ENCODE data around the gene CEP63.
A peak's percentile ranks its signal among the peaks of the same experiment; 100 is the strongest.
"Not testable (repeated sequence)": the region's sequence is repeated elsewhere in the genome, so short reads cannot be mapped to it uniquely, and the experiment has no call there.

Gene CEP63

DNA sequence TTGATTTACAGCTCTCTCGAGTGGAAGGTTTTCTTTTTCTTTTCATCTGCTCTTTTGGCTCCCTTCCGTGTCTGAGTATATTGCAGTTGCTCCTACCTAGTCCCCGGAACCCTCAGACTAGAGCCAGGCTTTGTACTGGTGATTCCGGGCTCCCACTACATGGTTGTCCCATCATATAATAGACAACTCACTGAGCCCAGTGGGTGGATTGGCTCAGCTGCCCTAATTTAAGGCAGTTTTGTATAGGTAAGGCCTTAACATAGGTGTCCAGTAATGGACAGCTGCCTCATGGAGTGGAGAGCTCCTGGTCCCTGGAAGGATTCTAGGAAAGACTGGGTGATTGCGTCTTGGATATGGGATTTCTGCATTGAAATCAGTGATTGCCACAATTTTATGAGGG lies 106.9 kb downstream of the CEP63 start:
- no peak for DNase-seq

DNA sequence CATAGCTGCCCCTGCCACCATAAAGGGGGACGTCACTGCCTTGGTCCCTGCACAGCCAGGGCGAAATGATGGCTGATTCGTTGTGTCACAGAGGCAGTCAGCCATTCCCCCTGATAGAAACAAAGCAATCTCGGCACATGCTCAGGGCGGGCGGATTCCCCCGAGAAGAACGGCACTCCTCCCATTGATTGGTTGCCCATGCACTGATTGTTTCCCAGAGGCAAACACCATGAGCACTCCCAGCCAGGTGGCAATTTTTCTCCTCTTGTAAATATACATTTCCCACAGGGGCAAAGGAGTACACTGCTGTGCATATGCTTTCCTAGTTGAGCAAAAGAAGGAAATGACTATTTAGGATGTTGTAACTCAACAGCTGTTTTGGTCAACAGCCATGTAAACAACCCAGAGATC lies 108.5 kb downstream of the CEP63 start:
- no peak for DNase-seq

DNA sequence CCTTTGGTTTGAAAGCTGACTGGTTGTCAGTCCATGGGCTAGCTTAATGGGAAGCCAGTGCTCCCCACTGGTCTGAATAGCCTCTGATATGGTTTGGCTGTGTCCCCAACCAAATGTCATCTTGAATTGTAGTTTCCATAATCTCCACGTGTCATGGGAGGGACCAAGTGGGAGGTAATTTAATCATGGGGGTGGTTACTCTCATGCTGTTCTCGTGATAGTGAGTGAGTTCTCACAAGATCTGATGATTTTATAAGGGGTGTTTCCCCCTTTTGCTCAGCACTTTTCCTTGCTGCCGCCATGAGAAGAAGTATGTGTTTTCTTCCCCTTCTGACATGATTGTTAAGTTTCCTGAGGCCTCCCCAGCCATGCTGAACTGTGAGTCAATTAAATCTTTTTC lies 109.1 kb downstream of the CEP63 start:
- not testable (repeated sequence) for DNase-seq

DNA sequence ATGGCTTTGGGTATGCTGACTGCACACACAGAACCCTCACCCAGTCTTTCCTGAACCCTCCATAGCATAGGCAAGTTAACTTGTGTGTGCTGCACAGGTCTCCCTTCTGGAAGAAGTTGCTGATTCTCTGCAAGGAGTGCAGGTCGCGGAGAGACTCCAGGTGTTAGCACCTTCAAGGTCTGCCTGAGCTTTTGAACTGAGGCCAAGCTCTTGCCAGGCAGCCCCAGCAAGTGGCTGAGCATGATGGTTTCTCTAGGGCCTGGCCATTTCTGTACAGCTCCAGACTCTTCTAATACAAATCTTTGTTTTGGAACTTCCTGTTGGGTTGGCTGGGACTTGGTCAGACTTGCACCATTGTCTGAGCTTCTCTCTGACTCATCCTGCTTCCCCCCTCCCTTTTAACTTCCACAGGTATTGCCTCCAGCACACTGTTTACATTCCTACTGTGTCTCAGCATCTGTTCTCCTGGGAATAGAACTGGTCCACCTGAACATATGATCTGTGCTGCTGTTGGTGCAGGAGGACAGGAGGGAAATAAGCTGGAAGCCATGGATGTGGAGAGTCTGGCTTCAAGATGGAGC lies 111.6 kb downstream of the CEP63 start:
- no peak for DNase-seq

DNA sequence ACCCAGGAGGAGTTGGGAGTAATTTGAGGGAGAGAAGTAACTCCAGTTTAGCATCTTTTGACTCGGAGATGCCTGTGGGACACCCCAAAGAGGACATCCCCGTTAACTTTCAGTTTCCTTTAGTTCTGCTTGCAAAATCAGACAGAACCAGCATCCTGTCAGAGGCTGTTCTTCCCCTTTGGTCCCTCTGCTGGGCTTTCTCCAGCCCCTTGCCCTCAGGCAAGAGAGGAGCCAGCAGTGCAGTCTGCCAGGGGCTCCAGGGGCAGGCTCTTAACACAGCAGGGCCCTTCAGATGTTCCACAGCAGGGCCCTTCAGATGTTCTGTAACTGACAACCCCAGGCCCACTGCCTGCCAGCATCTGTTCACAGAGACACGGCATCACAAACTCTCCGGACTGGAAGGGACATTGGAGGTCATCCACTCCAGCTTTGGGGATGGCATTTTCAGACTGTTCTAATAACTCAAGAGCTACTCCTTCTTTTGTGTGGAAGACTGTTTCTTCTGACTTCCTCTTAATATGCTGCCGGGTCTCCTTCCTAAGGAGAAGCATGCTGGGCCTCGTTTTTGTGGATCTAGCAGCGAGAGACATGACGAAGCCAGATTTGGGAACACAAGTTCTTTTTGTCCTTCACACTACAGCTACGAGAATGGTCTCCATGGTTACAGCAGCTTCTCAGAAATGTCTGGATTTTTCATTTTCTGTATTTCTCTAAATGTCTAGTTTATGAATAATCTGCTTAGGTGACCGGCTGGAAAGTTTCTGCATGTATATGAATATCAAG lies 113.1 kb downstream of the CEP63 start:
- DNase-seq, result no peak

DNA sequence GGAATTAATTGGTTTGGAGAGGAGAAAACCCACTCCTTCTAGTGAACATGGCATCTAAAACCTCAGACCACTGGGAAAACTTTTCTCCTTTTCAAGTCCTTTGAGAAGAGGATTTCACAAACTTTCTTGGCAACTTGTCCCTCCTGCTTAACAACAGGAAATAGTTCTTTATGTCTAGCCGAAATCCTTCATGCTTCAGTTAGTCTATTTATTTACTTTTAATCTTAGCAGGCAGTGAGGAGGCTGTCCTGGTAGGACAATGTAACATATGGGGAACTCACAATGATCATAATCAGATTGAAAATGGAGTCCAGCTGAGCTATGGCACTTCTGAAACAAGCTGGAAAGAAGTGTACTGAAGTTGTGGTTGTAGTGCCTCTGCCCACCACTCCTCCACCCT lies 114.3 kb downstream of the CEP63 start:
- DNase-seq, result no peak

DNA sequence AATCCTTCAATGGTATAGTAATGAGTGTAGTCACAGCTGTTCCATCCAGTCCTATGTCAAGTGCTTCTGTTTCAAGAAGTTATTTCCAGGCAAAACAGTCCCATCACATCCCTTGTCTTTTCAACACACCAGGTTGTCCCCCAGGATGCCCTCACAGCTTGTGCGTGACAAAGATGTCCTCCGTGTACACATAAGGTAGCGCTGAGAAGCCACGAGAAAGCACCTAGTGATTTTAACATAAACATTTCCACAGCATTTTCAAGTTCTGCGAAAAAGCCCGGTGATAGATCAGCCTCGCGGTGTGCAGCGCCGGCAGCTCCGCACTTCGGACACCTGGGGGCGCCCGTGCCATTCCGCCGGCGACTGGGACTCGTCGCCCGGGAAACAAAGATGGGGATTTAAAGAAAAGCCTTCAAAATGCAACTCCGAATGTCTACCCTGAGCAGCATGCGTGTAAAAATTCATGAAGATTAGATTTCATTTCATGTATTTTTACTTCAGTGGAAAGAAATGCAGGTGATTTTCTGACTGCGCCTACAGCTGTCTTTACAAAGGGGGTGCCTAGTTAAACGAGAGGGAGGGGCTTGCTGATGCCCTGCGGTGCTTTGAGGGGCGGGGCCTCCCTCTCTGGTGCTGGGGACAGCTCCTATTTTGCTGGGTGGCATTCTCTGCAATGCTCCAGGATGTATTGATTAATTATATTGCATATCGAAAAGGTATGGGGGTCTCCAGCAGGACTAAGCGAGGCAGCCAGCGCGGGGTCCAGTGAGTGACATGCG lies 115.0 kb downstream of the CEP63 start:
- DNase-seq, result peak; percentile 80

DNA sequence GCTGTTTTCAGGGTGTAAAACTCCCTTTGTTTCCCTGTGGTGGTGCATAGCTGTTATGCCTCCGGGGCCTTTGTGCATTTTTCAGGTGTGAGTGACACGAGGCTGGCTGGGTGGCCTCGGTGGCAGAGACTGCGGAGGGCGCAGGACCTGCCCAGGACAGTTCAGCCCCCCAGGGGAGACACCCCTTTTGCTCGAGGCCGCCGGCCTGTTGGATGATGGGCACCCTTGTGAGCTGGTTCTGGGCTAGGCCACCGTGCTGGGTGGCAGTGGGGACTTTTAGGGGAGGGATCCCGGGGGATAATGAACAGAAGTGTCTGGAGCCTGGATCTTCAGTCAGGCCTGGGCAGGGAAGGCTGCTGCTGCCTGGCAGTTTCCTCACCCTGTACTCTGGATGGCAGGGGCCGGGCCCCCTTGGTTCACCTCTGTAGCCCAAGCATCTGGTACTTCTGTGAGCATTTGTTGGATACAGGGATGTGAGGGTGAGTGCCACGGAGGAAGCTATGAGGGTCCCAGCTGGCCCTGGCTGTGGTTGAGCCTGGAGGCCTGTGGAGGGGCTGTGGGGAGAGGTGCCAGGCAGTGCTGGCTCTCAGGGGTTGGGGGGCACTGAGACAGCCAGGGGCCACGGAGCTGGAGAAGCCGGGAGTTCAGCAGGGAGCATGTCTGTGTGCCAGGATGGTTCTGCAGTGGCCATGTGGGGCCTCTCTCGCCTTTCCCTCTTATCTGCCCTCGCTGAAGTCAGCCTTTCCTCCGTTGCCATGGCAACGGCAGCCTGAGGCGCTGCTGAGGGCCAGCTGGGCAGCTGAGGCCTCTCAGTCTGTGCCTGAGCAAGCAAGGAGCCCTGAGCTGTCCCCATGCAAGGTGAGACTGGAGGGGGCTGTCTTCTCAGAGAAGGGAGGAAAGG lies 115.9 kb downstream of the CEP63 start:
- no peak for DNase-seq

DNA sequence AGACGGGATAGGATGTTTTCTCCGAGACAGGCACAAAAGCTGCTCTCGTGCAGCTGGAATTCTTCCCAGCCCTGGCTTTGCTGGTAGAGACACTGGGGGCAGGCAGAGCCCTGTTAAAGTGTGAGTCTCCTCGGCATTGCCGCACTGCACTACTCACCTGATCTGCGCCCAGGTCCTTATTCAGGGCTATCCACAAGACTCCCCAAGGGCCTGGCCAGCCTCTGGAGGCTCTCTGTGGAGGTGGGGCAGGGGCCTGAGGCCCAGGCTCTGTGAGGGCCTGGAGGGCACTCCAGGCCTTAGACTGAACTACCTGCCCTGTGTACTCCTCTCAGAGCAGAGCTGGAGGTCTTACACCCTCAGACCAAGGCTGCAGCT lies 116.6 kb downstream of the CEP63 start:
- no peak for DNase-seq

DNA sequence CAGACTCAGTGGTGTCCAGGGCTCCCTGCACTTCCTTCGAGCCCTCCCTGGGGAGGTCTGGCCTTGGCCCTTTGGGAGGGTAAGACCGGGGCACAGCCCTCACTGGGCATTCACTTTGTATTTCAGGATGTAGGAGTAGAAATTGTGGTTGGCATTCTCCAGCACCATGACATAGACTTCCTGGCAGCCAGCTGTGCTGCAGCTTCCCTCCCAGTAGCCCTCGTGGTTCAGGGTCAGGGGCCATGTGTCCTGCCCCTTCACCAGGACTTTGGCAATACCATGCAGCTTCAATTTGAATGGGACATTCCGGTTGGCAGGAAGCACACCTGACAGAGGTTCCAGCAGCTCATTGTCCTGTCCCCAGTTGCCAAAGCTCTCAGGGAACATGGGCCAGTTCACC lies 117.6 kb downstream of the CEP63 start:
- no peak for DNase-seq

DNA sequence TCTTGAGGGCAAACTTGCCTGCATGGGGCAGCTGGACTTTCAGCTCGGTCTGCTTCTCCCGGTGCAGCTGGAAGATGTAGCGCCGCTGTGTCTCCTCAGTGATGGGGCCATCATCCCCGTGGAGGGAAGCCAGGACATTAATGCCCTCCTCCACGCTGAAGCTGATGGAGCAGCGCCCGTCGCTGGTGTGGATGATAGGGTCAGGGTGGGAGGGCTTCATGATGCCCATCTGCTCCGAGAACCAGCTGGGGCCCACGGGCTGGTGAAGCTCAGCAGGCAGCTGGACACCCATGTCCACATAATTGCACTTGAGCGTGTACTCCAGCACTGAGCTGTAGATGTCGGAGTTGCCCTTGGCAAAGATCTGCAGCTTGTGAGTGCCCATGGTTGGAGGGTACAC lies 118.1 kb downstream of the CEP63 start:
- DNase-seq, result no peak

DNA sequence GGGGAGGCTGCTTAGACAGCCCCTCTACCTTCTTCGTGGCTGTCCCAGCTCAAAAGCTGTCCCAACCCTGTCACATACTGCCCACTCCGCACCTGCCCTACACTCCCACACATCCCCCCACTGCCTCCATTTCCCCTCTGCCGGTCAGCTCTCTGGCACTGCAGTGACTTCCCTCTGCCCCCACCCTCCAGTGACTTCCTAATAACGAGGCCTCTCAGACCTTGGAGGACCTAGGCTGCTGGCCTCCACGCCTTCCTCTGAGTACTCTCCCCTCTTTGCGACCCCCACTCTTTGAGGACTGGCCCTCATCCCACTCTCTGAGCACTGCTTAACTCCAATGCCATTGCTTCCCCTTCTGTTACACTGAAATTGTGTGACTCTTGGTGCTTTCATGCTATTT lies 119.7 kb downstream of the CEP63 start:
- no peak for DNase-seq

DNA sequence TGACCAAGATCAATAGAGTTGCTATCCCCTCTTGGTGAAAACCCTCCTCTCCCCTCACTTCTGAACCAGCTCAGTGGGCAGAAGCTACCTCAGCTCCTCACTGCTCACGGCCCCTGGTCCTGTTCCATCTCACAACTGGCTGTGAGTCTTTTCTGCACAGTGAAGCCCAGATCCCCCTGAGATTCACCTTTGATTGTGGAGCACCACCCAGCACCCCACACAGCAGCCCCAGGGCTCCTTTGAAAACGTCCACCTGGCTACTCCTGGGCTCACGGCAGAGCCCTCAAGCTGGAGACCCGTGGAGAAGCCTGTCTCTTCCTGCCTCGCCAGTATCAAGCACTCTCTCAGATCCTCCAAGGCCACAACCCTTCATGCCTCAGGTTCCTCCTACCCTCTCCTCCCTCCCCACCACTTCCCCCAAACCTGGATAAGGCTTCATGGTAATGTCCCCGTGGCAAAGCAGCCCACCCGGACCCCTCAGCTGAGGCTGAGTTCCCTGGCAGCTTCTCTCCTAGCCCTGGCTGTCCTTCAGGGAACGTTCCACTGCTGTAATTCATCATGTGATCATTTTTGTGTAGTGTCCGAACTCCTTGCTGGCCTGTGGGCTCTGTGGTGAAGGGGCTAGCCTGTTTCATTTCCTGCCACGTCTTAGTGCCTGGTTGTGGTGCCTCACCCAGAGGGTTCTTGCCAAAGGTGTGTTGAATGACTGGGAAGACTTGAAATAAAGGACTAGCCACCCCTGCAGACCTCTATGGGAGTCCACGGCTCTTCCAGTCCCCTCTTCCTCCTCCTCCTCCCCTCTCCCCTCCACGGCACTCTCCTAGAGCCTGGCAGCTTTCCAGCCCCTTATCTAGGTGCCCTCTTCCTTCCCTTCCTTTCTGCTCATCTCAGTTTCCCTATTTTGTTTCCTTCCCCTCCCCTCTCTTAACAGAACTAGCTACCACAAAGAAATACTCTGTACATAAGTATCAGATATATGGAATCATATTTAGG lies 120.5 kb downstream of the CEP63 start:
- no peak for DNase-seq

DNA sequence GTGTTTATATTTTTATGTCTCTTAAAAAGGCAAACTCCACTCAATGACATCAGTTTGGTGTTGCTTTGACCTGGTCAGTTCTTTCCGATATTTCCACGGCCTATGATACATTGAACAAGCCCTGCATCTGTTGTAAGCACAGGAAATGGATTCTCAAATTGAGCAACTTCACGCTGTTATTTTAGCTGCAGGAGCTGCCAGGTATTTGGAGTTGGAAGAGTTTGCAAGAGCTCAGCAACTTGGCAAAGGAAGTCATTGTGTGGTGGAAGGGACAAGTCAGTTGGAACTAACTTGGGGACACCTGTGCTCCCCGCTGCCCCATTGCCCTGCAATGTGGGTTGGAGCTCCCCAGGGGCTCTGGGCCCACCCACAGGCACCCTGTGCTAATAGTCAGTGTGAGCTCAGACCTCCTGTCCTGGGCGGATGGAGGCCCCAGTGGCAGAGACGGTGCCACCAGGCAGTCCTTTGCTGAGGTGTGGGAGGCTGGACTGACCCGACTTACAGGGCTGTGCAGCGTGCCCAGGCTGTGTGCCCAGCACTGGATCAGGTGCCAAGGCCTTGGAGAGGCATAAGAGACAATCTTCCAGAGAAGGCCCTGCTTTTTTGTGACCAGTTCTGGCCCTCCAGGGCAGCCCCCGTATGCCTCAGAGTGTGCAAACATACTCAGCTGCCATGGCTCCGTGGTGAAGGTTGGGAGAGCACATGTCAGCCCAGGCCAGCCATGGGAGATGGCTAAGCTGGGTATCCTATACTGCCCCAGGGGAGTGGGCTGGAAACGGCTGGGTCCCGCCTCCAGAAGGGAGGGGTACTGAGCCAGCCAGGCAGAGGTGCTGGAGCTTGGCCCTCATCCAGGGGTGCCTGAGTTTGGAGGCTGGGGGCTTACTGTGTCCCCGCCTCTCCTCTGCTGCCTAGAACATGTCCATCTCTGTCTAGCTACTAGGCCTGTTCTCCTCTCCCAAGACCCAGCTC lies 121.5 kb downstream of the CEP63 start:
- DNase-seq, result no peak

DNA sequence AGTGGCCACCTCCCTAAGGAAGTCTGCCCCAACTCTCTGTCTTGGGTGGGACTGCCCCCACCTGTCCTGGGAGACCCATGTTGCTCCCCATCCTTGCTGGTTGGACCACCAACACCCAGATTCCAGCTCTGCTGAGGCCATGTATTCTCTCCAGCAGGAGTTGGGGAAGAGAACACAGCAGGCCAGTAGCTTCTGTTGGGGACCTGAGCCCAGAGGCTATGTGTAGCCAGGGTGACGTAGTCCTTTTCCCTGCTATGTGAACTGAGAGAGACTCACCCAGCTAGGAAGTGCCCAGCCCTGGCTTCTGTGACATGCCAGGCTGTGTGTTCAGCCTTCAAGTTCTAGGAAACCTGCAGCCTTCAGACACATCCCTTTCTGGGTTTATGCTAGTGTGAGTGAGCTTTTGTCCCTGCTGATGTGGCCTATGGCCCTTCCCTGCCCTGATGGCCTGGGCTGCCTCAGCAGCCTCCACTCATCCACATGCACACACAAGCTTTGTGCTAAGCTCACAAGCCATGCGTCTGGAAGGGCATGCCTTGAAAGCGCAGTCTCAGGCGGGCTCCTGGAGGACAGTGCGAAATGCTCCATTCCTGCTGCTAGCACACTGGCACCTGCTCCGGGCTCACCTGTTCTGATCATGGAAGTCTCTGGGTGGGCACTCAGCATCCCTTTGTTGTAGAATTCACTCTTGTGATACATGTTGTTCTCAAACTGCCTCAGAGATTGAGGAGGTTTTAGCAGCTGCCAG lies 122.3 kb downstream of the CEP63 start:
- no peak for DNase-seq

DNA sequence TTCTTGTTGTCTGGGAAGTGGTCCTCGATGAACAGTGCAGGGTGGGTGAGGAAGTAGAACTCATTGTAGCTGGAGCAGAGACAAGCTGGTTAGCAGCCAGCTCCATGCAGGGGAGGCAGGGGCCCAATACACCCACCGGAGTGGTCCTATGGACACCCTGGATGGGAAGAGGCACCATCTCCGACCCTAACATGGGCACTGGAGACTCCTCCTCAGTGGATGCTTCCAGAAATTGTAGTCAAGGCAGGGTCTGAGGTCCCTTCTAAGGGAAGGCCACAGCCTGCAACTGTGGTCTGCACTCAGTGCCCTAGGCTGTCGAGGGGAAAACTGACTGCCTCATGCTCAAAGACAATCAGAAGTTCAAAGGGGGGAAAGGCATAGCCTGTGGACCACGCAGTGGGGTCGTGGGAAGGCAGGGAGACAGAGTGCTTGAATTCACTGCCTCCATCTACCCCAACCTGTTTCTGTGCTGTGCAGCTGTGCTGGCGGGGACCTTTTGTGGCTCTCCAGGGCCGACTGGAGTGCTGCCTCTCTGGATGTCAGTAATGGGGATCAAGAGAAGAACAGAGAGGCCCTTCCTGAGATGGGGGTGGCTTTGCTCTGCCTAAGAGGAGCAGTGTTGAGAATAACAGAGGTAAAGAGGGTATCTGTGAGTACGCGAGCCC lies 123.0 kb downstream of the CEP63 start:
- DNase-seq, result no peak

DNA sequence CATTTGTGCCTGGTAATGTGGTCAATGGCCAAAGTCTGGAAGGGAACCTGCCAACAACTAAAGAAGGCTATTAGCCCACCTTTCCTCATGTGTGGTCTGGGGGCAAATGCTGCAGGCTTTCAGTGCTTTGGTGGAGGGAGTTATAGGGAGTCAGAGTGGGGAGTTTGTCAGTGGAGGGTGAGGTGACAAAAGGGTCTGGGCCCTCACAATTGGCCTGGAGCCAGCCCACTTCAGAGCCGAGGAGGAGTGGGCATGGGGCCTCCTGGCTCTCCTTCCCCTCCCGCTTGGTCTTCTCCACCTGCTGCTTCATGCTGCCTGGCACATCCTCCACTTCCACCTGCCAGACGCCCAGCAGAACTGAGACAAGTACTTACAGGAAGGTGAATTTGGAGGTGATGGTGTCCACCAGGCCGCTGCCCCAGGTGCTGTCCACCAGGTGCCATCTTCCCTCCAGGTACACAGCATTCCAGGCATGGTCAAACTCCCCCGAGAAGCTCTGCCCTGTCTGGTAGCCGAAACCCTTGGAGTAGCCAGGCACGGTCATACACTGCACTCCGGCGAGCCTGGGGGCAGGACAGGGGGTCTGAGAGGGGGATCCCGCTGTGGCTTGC lies 124.1 kb downstream of the CEP63 start:
- no peak for DNase-seq
